ENCODE results near the gene CTTNBP2. TPM values are rescaled to one million over a fixed set of nuclear protein-coding genes. Genes with fewer than 3 reads are reported as not detected.

Gene CTTNBP2
- total and polyA plus RNA-seq, 10 of the 15 experiments (the other 5 are each of a cell fraction or from before 2014, with no cell fraction given) = 0.04 to 0.43 TPM; not detected in 8

DNA sequence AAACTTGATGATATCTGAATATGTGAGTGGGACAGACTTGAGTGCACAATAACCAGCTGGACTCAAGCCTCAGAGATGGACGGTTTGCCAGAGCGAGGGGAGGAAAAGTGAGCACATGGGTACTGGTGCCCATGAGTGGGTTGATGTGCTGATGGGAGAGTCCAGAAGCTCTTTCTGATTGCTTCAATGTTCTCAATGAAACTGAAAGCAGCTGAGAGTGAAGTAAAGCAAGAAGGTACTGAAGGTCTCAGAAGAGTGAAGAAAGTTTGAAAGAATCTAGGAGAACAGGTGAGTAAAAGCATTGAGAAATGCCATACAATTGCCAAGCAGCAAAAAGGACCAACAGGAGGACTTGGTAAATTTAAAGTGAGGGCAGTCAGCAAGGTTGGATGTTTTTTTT is 28.6 kb downstream of the CTTNBP2 start:
- Histone ChIP-seq H3K36me3 (ENCODE audit: control insufficient read depth in 2 of 2, insufficient read depth in 2 of 2, low read length in 1 of 2) (no peaks in the 10 kb centered on the region), H2AFZ (ENCODE audit: control insufficient read depth, low read depth, low read length) (no peak overlapping the region), H3K79me2 (ENCODE audit: control insufficient read depth, insufficient read depth, low read length) (no peaks in the 10 kb centered on the region), H3K9ac (ENCODE audit: control insufficient read depth, insufficient read depth, low read length) (no peak overlapping the region), H3K9me3 (replicated peaks; ENCODE audit: control insufficient read depth, insufficient read depth, low read length) (no peaks in the 10 kb centered on the region; the same call in 2 of the 3 replicates), H4K20me1 (ENCODE audit: control insufficient read depth, insufficient read depth) (no peaks in the 10 kb centered on the region), H3K4me3 (no peak overlapping the region), H3K27ac (ENCODE audit: control insufficient read depth, insufficient read depth) (no peak overlapping the region), H3K27me3 (replicated peaks in 1 of 2; ENCODE audit: control insufficient read depth in 2 of 2, insufficient read depth in 2 of 2, low read length in 1 of 2) (peaks cover 0 to 4% of the 10 kb centered on the region in 2 experiments; a peak in 2 of 4 replicates), H3K4me1 (ENCODE audit: control insufficient read depth, insufficient read depth, low read length) (no peaks in the 10 kb centered on the region), H3K4me2 (ENCODE audit: control insufficient read depth, insufficient read depth) (no peak overlapping the region)
- in situ Hi-C loops (cut with MboI) (no loop called here), intact Hi-C loops (cut with micrococcal nuclease; ENCODE audit: unreplicated experiment) (no loop called here)
- RAD21 ChIA-PET (ENCODE audit: unreplicated experiment) = no interaction called here
- CTCF ChIA-PET = no interaction called here
- no peak for ATAC-seq
- BruUV-seq (replicated peaks) = no TSS peak
- no peak for TF ChIP-seq ETV6 (conservative IDR thresholded peaks at IDR 0.05 in 1 of 2, IDR thresholded peaks at IDR 0.05 in 1 of 2; ENCODE audit: borderline replicate concordance in 1 of 2, low read depth in 1 of 2)
- TF ChIP-seq IRF4 (IDR thresholded peaks at IDR 0.05; ENCODE audit: low read depth, low read length) = no peak
- TF ChIP-seq TCF12 (IDR thresholded peaks at IDR 0.05; ENCODE audit: low read depth, low read length) = no peak
- TF ChIP-seq NFXL1 (IDR thresholded peaks at IDR 0.05; ENCODE audit: borderline replicate concordance) = no peak
- TF ChIP-seq SP1 (IDR thresholded peaks at IDR 0.05; ENCODE audit: low read depth, low read length) = no peak
- TF ChIP-seq, protein P1, sequence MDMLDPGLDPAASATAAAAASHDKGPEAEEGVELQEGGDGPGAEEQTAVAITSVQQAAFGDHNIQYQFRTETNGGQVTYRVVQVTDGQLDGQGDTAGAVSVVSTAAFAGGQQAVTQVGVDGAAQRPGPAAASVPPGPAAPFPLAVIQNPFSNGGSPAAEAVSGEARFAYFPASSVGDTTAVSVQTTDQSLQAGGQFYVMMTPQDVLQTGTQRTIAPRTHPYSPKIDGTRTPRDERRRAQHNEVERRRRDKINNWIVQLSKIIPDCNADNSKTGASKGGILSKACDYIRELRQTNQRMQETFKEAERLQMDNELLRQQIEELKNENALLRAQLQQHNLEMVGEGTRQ (IDR thresholded peaks at IDR 0.05; ENCODE audit: borderline replicate concordance, low read depth, low read length) = no peak
- TF ChIP-seq CBX3 (IDR thresholded peaks at IDR 0.05; ENCODE audit: borderline replicate concordance, low read depth) = no peak
- TF ChIP-seq RELA (IDR thresholded peaks at IDR 0.05; ENCODE audit: borderline replicate concordance, partially characterized antibody) = no peak
- TF ChIP-seq, protein P2, sequence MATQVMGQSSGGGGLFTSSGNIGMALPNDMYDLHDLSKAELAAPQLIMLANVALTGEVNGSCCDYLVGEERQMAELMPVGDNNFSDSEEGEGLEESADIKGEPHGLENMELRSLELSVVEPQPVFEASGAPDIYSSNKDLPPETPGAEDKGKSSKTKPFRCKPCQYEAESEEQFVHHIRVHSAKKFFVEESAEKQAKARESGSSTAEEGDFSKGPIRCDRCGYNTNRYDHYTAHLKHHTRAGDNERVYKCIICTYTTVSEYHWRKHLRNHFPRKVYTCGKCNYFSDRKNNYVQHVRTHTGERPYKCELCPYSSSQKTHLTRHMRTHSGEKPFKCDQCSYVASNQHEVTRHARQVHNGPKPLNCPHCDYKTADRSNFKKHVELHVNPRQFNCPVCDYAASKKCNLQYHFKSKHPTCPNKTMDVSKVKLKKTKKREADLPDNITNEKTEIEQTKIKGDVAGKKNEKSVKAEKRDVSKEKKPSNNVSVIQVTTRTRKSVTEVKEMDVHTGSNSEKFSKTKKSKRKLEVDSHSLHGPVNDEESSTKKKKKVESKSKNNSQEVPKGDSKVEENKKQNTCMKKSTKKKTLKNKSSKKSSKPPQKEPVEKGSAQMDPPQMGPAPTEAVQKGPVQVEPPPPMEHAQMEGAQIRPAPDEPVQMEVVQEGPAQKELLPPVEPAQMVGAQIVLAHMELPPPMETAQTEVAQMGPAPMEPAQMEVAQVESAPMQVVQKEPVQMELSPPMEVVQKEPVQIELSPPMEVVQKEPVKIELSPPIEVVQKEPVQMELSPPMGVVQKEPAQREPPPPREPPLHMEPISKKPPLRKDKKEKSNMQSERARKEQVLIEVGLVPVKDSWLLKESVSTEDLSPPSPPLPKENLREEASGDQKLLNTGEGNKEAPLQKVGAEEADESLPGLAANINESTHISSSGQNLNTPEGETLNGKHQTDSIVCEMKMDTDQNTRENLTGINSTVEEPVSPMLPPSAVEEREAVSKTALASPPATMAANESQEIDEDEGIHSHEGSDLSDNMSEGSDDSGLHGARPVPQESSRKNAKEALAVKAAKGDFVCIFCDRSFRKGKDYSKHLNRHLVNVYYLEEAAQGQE (IDR thresholded peaks at IDR 0.05; ENCODE audit: low read depth, low read length) = no peak
- no peak for TF ChIP-seq SMAD5 (IDR thresholded peaks at IDR 0.05; ENCODE audit: low read depth)
- no peak for TF ChIP-seq EGR1 (IDR thresholded peaks at IDR 0.05; ENCODE audit: borderline replicate concordance in 1 of 2, low read depth in 2 of 2, low read length in 2 of 2)
- no peak for TF ChIP-seq CEBPB (IDR thresholded peaks at IDR 0.05; ENCODE audit: borderline replicate concordance in 1 of 2, low read depth in 2 of 2, low read length in 2 of 2)
- TF ChIP-seq HDAC6 (IDR thresholded peaks at IDR 0.05; ENCODE audit: unreplicated experiment) = no peak
- TF ChIP-seq MEF2B (IDR thresholded peaks at IDR 0.05; ENCODE audit: partially characterized antibody, poor library complexity, severe bottlenecking) = no peak
- TF ChIP-seq PAX5 (IDR thresholded peaks at IDR 0.05; ENCODE audit: borderline replicate concordance, low read depth, low read length) = no peak
- no peak for FAIRE-seq
- POLR2A ChIA-PET = no interaction called here
- SMC1A ChIA-PET (ENCODE audit: uncharacterized antibody, unreplicated experiment) = interaction anchor here (1.0 to 1.5 kb wide), 2 partner anchors 49 to 94 kb away, joined by 3 read pairs; no protein-coding TSS in a partner anchor
- no peak for DNase-seq (ENCODE audit: low read depth, low spot score)
- WGBS (ENCODE audit: insufficient coverage, insufficient replicate concordance, low lambda C conversion rate, missing lambda C conversion rate) = 45% methylated on average over 2 of the region's 2 CpGs
